GM12872 (cell line): ENCODE results near the gene ZNF804B.

ENCODE experiments used
- CTCF ChIP-seq: IDR thresholded peaks from 3 replicates; pipeline ENCODE4 v1.5.1; 2011; ENCODE audit warnings: low read depth, mild to moderate bottlenecking, low read length, moderate library complexity; ENCODE audit not compliant: insufficient read depth

Gene ZNF804B

GRCh38 chr7:89165421-89165820 lies 405.9 kb downstream of the ZNF804B start:
- TF ChIP-seq CTCF, result no peak

GRCh38 chr7:89170628-89171027 lies 411.1 kb downstream of the ZNF804B start:
- no peak for TF ChIP-seq CTCF

- TF ChIP-seq CTCF, result no peak
These were observed 422.6 kb downstream of the ZNF804B start for GRCh38 chr7:89182116-89182515.

GRCh38 chr7:89183712-89184111 lies 424.2 kb downstream of the ZNF804B start:
- no peak for TF ChIP-seq CTCF

GRCh38 chr7:89200758-89201157 lies 441.3 kb downstream of the ZNF804B start:
- TF ChIP-seq CTCF, result no peak

GRCh38 chr7:89223900-89224395 lies 464.4 kb downstream of the ZNF804B start:
- no peak for TF ChIP-seq CTCF

- no peak for TF ChIP-seq CTCF
These were observed 478.7 kb downstream of the ZNF804B start for GRCh38 chr7:89238156-89238555.

- TF ChIP-seq CTCF, result no peak
These were observed 486.7 kb downstream of the ZNF804B start for GRCh38 chr7:89246196-89246595.
